ENCODE data around the gene JARID2. TPM values are rescaled to one million over a fixed set of nuclear protein-coding genes. Genes with fewer than 3 reads are reported as not detected.

Gene JARID2
- polyA plus RNA-seq, 1 donor from 2014 or later = 25.5 TPM

- no peak overlapping the region for H3K4me2 ChIP-seq (ENCODE audit: low read length)
- H4K20me1 ChIP-seq (ENCODE audit: insufficient read depth) = no peaks in the 10 kb centered on the region
- H3K79me2 ChIP-seq (replicated peaks; ENCODE audit: insufficient read depth, low read length) = peaks cover 63% of the 10 kb centered on the region
- no peak overlapping the region for H3K27ac ChIP-seq (ENCODE audit: low read length)
- no peaks in the 10 kb centered on the region for H3K9me3 ChIP-seq (ENCODE audit: low read length)
- no peak for TF ChIP-seq MXI1 (conservative IDR thresholded peaks at IDR 0.05; ENCODE audit: poor library complexity, severe bottlenecking)
- no peaks in the 10 kb centered on the region for H3F3A ChIP-seq (ENCODE audit: insufficient read depth, low read length, poor library complexity, severe bottlenecking)
- no peaks in the 10 kb centered on the region for H3K9me2 ChIP-seq (ENCODE audit: insufficient read depth, low read length)
- H3K27me3 ChIP-seq (ENCODE audit: insufficient read depth, low read depth, low read length) = no peaks in the 10 kb centered on the region
- no peak overlapping the region for H3K4me3 ChIP-seq (ENCODE audit: low read length)
- no peak overlapping the region for H3K9ac ChIP-seq (ENCODE audit: low read length)
- H2AFZ ChIP-seq (ENCODE audit: low read depth, low read length) = no peak overlapping the region
- peaks cover 7% of the 10 kb centered on the region for H3K36me3 ChIP-seq (ENCODE audit: insufficient read depth, low read length)
Measured at GRCh38 chr6:15412767-15413166, 166.9 kb downstream of the JARID2 start.

- Histone ChIP-seq H3K9me2 (ENCODE audit: insufficient read depth, low read length) (no peaks in the 10 kb centered on the region), H3K36me3 (ENCODE audit: insufficient read depth, low read length) (peaks cover 7% of the 10 kb centered on the region), H3K4me3 (ENCODE audit: low read length) (no peak overlapping the region), H3K4me2 (ENCODE audit: low read length) (no peak overlapping the region), H4K20me1 (ENCODE audit: insufficient read depth) (no peaks in the 10 kb centered on the region), H3K9me3 (ENCODE audit: low read length) (no peaks in the 10 kb centered on the region), H2AFZ (ENCODE audit: low read depth, low read length) (no peak overlapping the region), H3K27me3 (ENCODE audit: insufficient read depth, low read depth, low read length) (no peaks in the 10 kb centered on the region), H3K9ac (ENCODE audit: low read length) (no peak overlapping the region), H3K27ac (ENCODE audit: low read length) (no peak overlapping the region), H3K79me2 (replicated peaks; ENCODE audit: insufficient read depth, low read length) (peaks cover 57% of the 10 kb centered on the region), H3F3A (ENCODE audit: insufficient read depth, low read length, poor library complexity, severe bottlenecking) (no peaks in the 10 kb centered on the region)
- TF ChIP-seq SMC3 (conservative IDR thresholded peaks at IDR 0.05; ENCODE audit: poor library complexity) = no peak
- TF ChIP-seq EZH2 (IDR thresholded peaks at IDR 0.05; ENCODE audit: borderline replicate concordance, insufficient read depth, low read length, poor library complexity, severe bottlenecking) = no peak
- TF ChIP-seq RAD21 (conservative IDR thresholded peaks at IDR 0.05) = no peak
- TF ChIP-seq CTCF (IDR thresholded peaks at IDR 0.05; ENCODE audit: poor library complexity, severe bottlenecking) = no peak
- TF ChIP-seq POLR2AphosphoS5 (IDR thresholded peaks at IDR 0.05) = no peak
- TF ChIP-seq EP300 (conservative IDR thresholded peaks at IDR 0.05; ENCODE audit: poor library complexity, severe bottlenecking) = no peak
- TF ChIP-seq MXI1 (conservative IDR thresholded peaks at IDR 0.05; ENCODE audit: poor library complexity, severe bottlenecking) = no peak
- TF ChIP-seq, protein P1, sequence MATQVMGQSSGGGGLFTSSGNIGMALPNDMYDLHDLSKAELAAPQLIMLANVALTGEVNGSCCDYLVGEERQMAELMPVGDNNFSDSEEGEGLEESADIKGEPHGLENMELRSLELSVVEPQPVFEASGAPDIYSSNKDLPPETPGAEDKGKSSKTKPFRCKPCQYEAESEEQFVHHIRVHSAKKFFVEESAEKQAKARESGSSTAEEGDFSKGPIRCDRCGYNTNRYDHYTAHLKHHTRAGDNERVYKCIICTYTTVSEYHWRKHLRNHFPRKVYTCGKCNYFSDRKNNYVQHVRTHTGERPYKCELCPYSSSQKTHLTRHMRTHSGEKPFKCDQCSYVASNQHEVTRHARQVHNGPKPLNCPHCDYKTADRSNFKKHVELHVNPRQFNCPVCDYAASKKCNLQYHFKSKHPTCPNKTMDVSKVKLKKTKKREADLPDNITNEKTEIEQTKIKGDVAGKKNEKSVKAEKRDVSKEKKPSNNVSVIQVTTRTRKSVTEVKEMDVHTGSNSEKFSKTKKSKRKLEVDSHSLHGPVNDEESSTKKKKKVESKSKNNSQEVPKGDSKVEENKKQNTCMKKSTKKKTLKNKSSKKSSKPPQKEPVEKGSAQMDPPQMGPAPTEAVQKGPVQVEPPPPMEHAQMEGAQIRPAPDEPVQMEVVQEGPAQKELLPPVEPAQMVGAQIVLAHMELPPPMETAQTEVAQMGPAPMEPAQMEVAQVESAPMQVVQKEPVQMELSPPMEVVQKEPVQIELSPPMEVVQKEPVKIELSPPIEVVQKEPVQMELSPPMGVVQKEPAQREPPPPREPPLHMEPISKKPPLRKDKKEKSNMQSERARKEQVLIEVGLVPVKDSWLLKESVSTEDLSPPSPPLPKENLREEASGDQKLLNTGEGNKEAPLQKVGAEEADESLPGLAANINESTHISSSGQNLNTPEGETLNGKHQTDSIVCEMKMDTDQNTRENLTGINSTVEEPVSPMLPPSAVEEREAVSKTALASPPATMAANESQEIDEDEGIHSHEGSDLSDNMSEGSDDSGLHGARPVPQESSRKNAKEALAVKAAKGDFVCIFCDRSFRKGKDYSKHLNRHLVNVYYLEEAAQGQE (IDR thresholded peaks at IDR 0.05; ENCODE audit: borderline replicate concordance) = no peak
- no peak for TF ChIP-seq TAF1 (IDR thresholded peaks at IDR 0.05; ENCODE audit: low read depth)
Measured at GRCh38 chr6:15413466-15414234, 167.8 kb downstream of the JARID2 start.
